ENCODE measurements around the gene CYP8B1.
A peak's percentile ranks its signal among the peaks of the same experiment; 100 is the strongest.

DNA sequence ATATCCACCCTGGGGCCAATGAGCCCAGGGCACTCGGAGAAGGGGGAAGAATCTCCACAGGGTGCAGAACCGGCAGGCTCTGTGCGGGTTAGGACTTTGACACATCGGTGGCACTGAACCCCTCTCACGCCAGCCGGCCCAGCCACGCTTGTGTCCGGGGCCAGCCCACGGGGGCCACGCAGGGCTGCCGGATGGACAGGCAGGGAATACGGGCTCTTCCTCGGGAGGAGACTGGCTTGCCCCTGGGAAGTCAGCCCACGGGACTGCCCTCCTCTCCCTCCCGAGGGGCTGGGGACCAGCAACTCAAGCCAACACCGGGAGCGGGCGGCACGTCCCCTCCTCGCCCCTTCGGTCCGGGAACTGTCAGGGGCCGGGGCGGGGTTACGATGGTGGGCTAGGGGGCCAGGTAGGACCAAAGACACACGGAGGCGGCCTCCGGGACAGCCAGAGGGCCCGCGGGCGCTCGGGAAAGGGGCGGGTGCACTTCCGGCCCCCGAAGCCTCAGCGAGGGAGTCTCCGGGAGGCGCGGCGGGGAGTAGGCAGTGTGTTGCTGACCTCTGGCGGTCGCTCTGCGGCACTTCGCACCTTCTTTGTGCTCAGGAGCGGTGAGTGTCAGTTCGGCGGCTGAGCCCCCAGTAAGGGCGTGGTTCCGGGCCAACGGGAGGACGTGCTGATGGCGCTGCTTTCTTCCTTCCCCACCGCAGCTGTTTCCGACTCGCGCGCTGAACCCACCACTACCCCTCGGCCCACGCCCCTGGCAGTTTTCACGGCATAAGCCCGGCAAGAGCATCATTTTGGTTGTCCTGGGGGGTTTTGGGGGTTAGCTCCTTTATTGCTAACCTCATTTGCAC lies 5.1 kb upstream of the CYP8B1 start:
- TF ChIP-seq CTCF (IDR thresholded peaks at IDR 0.05) (peak; percentile 82 to 97 (median 94)), POLR2A (IDR thresholded peaks at IDR 0.05) (peak in 1 of 2 donors; percentile 25)
